ENCODE data around the gene NHEJ1. TPM values are rescaled to one million over a fixed set of nuclear protein-coding genes. Genes with fewer than 3 reads are reported as not detected.

NHEJ1 gene
- total RNA-seq, 2 experiments from 2014 or later: 7.2 to 8.5 TPM

DNA sequence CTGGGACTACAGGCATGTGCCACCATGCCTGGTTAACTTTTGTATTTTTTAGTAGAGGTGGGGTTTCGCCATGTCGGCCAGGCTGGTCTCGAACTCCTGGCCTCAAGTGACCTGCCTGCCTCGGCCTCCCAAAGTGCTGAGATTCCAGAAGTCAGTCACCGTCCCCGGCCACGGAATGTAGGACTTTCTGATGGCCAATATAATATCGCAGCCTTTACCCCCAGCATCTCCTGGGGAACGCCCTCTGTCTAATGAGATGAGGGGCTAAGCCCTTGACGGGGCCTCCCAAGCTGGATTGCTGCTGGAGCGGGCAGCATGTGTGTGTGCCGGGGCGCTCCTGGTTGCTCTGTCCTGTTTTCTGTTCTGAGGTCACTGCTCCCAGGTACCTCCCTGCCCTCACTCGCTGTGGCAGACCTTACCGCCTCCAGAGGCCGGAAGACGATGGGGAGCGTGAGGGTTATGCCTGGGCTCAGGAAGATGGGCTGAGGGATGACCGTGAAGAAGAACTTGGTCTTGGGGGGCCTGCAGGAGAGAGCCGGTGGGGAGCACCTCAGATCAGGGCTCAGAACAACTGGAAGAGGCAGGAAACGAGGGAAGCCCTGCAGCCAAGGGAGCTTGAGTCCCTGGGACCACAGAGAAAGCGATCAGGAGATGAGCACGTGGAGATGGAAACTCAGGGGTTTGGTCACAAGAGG, 128.4 kb downstream of the NHEJ1 start:
- H3K27me3 ChIP-seq (ENCODE audit: control insufficient read depth in 1 of 2, insufficient read depth in 2 of 2, low read length in 2 of 2): peaks cover 3 to 25% of the 10 kb centered on the region in 2 experiments
- no peaks in the 10 kb centered on the region for H3K9me3 ChIP-seq (ENCODE audit: control insufficient read depth in 1 of 2, insufficient read depth in 1 of 2, low read length in 2 of 2)
- peaks cover 56% of the 10 kb centered on the region for H3K27me3 Mint-ChIP-seq
- TF ChIP-seq, protein P1, sequence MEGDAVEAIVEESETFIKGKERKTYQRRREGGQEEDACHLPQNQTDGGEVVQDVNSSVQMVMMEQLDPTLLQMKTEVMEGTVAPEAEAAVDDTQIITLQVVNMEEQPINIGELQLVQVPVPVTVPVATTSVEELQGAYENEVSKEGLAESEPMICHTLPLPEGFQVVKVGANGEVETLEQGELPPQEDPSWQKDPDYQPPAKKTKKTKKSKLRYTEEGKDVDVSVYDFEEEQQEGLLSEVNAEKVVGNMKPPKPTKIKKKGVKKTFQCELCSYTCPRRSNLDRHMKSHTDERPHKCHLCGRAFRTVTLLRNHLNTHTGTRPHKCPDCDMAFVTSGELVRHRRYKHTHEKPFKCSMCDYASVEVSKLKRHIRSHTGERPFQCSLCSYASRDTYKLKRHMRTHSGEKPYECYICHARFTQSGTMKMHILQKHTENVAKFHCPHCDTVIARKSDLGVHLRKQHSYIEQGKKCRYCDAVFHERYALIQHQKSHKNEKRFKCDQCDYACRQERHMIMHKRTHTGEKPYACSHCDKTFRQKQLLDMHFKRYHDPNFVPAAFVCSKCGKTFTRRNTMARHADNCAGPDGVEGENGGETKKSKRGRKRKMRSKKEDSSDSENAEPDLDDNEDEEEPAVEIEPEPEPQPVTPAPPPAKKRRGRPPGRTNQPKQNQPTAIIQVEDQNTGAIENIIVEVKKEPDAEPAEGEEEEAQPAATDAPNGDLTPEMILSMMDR (IDR thresholded peaks at IDR 0.05): no peak
- POLR2A ChIA-PET: no interaction called here
- no peak overlapping the region for H3K4me3 Mint-ChIP-seq
- CTCF ChIA-PET: interaction anchor here (0.7 kb wide), 1 partner anchor 705 kb away, joined by 4 read pairs; no protein-coding TSS in a partner anchor
- no peak overlapping the region for H3K27ac ChIP-seq (ENCODE audit: low read depth in 1 of 2, low read length in 2 of 2)
- ATAC-seq (ENCODE audit: poor library complexity): no peak
- no peak overlapping the region for H3K4me3 ChIP-seq (ENCODE audit: low read length)
- no peaks in the 10 kb centered on the region for H3K4me1 Mint-ChIP-seq (ENCODE audit: low read depth)
- H3K36me3 ChIP-seq (ENCODE audit: insufficient read depth, low read length): no peaks in the 10 kb centered on the region
- DNase-seq: no peak
- H3K9me3 Mint-ChIP-seq: no peaks in the 10 kb centered on the region
- H3K4me1 ChIP-seq (ENCODE audit: insufficient read depth, low read length): no peaks in the 10 kb centered on the region
- no peaks in the 10 kb centered on the region for H3K36me3 Mint-ChIP-seq (ENCODE audit: low read depth)
- no peak overlapping the region for H3K27ac Mint-ChIP-seq
- intact Hi-C loops (cut with DNase I, micrococcal nuclease): no loop called here

DNA sequence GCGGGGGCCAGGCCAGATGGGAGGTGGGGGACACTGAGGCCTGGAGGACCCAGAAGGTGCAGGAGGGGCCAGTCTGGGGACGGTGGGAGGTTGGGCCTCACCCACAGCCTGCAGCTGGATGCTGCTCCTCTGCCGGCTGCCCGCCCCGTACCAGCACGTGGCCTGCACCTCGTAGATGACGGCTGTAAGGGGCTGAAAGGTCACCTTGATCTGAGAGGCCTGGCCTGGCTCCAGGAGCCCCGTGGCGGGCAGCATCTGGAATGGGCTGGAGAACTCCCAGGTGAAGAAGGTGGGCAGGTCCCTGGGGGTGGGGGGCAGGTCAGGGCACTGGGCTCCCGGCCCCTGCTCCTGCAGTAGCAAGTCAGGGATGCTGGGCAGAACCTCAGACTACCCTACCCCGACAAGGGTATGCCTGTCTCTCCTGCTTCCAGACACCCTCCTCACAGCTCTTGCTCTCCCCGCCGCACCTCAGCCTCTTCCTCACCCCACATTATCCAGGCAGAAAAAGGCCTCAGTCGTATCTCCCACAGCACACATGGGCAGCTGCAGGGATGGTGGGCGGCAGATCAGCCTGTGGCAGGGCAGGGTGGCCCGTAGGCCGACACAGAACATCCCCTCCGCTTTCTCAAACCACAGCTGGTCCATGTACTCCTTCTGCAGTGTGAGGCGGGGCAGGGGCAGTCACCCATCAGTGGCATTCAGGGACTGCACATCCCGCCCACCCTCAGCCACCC, 129.4 kb downstream of the NHEJ1 start:
- Mint-ChIP-seq H3K4me3 (no peak overlapping the region), H3K27ac (no peak overlapping the region), H3K36me3 (ENCODE audit: low read depth) (no peaks in the 10 kb centered on the region), H3K9me3 (no peaks in the 10 kb centered on the region), H3K4me1 (ENCODE audit: low read depth) (no peaks in the 10 kb centered on the region), H3K27me3 (peaks cover 49% of the 10 kb centered on the region)
- Histone ChIP-seq H3K36me3 (ENCODE audit: insufficient read depth, low read length) (no peaks in the 10 kb centered on the region), H3K9me3 (ENCODE audit: control insufficient read depth in 1 of 2, insufficient read depth in 1 of 2, low read length in 2 of 2) (no peaks in the 10 kb centered on the region), H3K4me1 (ENCODE audit: insufficient read depth, low read length) (no peaks in the 10 kb centered on the region), H3K4me3 (ENCODE audit: low read length) (no peak overlapping the region), H3K27me3 (ENCODE audit: control insufficient read depth in 1 of 2, insufficient read depth in 2 of 2, low read length in 2 of 2) (peaks cover 3 to 25% of the 10 kb centered on the region in 2 experiments), H3K27ac (ENCODE audit: low read depth in 1 of 2, low read length in 2 of 2) (no peak overlapping the region)
- DNase-seq (no peak), ATAC-seq (ENCODE audit: poor library complexity) (no peak)
- ChIA-PET CTCF (interaction anchor here (3.5 kb wide), 1 partner anchor 124 kb away, joined by 19 read pairs; no protein-coding TSS in a partner anchor), POLR2A (no interaction called here)
- intact Hi-C loops (cut with DNase I, micrococcal nuclease): no loop called here
- TF ChIP-seq, protein P1 (IDR thresholded peaks at IDR 0.05): no peak

DNA sequence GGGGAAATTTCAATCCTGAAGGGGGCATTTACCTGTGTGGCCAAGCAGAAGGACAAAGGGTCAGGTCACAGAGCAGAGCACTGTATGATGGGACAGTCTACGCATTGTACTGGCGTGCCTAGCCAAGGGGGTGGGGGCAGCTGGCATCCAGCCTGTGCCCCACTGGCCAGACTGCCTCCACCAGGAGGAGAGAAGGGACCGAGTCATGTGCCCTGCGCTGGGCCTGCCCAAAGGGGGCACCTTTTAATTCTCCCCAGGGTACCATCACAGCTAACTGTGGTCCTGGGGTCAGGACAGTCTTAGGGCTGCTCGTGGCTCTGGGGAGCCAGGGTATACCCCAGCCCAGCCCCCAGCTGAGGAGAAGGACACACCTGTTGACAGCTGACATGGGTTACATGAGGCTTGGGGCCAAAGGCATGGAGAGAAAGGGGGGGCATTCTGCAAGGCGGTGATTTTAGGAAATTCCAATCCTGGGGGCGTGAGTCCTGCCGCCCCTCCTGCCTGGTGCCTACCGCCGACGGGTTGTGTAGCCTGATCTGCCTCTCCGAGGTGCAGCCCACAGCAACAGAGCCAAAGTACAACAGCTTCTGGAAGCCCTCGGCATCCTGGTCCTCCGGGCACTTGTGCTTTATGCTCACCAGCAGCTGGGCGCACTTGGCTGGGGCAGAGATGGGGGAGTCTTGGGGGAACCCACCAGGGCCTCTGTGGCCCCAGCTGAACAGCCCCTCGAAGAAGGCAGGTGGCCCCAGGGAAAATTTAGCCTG, 130.3 kb downstream of the NHEJ1 start:
- POLR2A ChIA-PET: interaction anchor here (0.5 to 1.0 kb wide), 2 partner anchors 36 to 125 kb away, joined by 3 read pairs; no protein-coding TSS in a partner anchor
- ATAC-seq (ENCODE audit: poor library complexity): no peak
- CTCF ChIA-PET: interaction anchor here (0.6 to 3.5 kb wide), 18 partner anchors 12 to 265 kb away, joined by 3 to 19 read pairs (median 4); partner anchors contain the start of genes ABCB6 and CFAP65
- H3K36me3 ChIP-seq (ENCODE audit: insufficient read depth, low read length): no peaks in the 10 kb centered on the region
- TF ChIP-seq, protein P1 (IDR thresholded peaks at IDR 0.05): no peak
- H3K4me3 ChIP-seq (ENCODE audit: low read length): no peak overlapping the region
- H3K27me3 ChIP-seq (ENCODE audit: control insufficient read depth in 1 of 2, insufficient read depth in 2 of 2, low read length in 2 of 2): peaks cover 3 to 19% of the 10 kb centered on the region in 2 experiments
- no peaks in the 10 kb centered on the region for H3K36me3 Mint-ChIP-seq (ENCODE audit: low read depth)
- peaks cover 42% of the 10 kb centered on the region for H3K27me3 Mint-ChIP-seq
- H3K4me1 ChIP-seq (ENCODE audit: insufficient read depth, low read length): no peaks in the 10 kb centered on the region
- H3K4me3 Mint-ChIP-seq: no peak overlapping the region
- H3K9me3 Mint-ChIP-seq: no peaks in the 10 kb centered on the region
- no peak overlapping the region for H3K27ac Mint-ChIP-seq
- H3K9me3 ChIP-seq (ENCODE audit: control insufficient read depth in 1 of 2, insufficient read depth in 1 of 2, low read length in 2 of 2): no peaks in the 10 kb centered on the region
- intact Hi-C loops (cut with DNase I, micrococcal nuclease): no loop called here
- no peak for DNase-seq
- no peaks in the 10 kb centered on the region for H3K4me1 Mint-ChIP-seq (ENCODE audit: low read depth)
- no peak overlapping the region for H3K27ac ChIP-seq (ENCODE audit: low read depth in 1 of 2, low read length in 2 of 2)
